Transverse colon (tissue), 4 donors: ENCODE measurements around the gene TNFAIP6.

Experiments
- CTCF ChIP-seq, 5 experiments: fragments of 200-600 bp in 3 of 5; fragments of 450-650 bp in 2 of 5; sonication (generic) in 3 of 5; IDR thresholded peaks; 1 replicate in 2 of 5; 2 replicates in 3 of 5; pipeline ENCODE4 v1.5.1; 2016 to 2017; ENCODE audit warnings: antibody characterized with exemption in 5 of 5, inconsistent platforms in 3 of 5, mild to moderate bottlenecking in 2 of 5, moderate library complexity in 1 of 5
- POLR2A ChIP-seq: fragments of 450-650 bp; IDR thresholded peaks from one replicate; pipeline ENCODE4 v1.6.1; 2016; ENCODE audit warnings: antibody characterized with exemption, mild to moderate bottlenecking, moderate library complexity
- POLR2AphosphoS5 ChIP-seq, 3 donors: sonication (generic); formaldehyde crosslinking; IDR thresholded peaks; one replicate each; pipeline ENCODE4 v1.6.1; 2016; ENCODE audit warnings: antibody characterized with exemption in 3 of 3

GRCh38 chr2:151410485-151410834 lies 53.1 kb downstream of the TNFAIP6 start:
- TF ChIP-seq POLR2A = no peak
- TF ChIP-seq CTCF (IDR thresholded peaks at IDR 0.05) = no peak
- no peak for TF ChIP-seq POLR2AphosphoS5 (IDR thresholded peaks at IDR 0.05)
